CD4-positive, alpha-beta T cell treated with Interleukin-17A for 4 hours (primary cell): ENCODE results near the gene VCAN.

Source experiments
- DNase-seq: peaks from one replicate; pipeline ENCODE4 v3.0.0-alpha.2; 2020; ENCODE audit warnings: mixed read lengths

Gene VCAN

DNA sequence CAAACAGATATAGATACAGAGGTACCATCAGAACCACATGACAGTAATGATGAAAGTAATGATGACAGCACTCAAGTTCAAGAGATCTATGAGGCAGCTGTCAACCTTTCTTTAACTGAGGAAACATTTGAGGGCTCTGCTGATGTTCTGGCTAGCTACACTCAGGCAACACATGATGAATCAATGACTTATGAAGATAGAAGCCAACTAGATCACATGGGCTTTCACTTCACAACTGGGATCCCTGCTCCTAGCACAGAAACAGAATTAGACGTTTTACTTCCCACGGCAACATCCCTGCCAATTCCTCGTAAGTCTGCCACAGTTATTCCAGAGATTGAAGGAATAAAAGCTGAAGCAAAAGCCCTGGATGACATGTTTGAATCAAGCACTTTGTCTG lies 69.2 kb downstream of the VCAN start:
- DNase-seq, result no peak

DNA sequence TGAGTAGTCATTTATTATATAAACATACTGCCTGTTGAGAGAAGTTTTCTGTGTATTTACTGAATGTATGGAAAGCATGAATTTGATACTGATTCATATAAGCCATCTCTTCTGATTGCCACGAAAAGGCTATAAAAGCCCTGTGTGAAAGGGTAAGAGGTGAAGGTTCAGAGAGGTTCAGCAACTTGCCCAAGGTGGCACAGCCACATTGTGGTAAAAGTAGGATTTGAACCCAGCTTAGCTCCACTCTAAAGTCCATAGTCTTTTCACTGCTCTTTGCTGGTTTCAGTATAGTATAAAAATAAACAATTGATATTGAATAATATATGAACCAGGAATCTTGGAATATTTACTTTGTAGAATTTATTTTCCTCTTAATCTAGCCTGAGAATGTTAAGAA lies 71.3 kb downstream of the VCAN start:
- DNase-seq, result no peak

DNA sequence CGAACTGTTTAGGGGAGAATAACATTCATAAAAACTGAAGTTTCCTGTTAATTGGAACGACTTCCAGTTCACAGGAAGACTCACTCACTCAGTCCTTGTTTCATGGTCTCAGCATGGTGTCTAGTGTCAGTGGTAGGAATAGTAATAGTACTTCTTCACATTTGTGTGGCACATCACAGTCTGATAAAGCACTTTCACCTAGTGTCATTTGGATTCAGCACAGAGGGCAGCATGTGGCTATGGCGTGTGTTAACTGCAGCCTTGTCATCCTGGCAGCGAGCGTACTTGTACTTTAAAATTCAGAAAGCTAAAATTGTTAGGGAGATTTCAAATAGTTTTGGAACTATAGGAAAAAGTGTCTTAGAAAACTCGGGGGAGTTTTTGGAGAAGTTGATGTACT lies 72.4 kb downstream of the VCAN start:
- no peak for DNase-seq

DNA sequence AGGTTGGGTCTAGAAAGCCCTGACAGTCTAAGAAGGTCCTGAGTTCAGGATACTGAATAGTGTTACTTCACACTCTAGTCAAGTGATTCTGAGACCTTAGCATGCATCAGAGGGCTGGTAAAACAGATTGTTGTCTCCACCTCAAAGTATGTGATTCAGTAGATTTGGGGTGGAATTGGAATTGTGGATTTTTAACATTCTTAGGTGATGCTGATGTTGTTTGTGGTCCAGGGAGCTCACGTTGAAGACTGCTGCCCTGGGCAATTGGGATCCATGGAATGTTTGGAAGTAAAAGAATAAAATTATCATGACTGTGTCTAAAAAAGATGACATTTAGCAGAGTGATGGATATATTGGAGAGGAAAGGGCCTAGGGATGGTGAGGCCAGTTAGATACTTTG lies 75.6 kb downstream of the VCAN start:
- no peak for DNase-seq

DNA sequence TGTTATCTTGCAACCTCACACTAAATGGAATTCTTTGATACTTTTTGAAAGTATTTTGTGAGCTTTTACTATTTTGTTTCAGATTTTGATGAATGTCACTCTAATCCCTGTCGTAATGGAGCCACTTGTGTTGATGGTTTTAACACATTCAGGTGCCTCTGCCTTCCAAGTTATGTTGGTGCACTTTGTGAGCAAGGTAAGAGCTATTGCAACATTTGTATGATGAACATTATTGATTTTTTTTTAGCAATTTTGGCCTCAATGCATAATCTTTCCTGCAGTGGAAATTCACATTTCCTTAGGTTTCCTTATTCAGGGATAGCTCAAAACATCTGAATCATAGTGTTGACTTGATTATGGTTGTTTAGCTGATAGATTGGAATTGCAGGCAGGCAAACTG lies 76.3 kb downstream of the VCAN start:
- no peak for DNase-seq

DNA sequence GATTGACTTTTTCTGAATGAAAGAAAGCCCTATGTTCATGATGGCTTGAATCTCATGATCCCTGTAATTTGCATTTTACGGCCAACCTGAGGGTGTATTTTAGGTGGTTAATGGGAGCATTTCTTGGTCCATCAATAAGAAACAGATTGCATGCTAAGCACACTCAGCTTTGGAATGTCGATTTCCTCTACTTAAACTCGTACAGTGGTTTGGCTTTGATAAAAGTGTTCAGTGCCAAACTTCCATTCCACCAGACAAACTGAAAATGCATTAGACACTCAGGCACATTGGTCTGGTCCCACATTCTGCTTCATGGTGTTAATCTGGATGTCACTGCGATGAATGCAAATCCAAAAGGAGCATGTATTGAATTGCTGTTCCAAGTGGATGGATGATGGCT lies 77.0 kb downstream of the VCAN start:
- no peak for DNase-seq

DNA sequence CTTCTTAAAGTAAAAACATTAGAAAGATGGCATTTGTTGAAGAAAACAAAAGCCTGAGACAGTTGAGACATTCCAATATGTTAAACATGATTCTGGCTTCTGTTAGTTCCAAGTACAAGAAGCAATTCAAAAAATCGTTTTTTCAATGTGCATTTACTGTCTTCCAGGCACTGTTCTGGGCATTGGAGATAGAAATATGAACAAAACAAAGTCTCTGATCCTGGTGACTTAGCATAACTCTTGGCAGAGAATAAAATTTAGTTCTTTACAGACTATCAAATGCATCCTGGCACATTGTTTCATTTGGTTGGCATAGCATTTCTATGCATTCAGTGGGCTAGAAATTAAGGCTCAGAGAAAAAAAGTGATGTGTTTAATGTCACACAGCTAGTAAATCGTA lies 77.5 kb downstream of the VCAN start:
- no peak for DNase-seq

DNA sequence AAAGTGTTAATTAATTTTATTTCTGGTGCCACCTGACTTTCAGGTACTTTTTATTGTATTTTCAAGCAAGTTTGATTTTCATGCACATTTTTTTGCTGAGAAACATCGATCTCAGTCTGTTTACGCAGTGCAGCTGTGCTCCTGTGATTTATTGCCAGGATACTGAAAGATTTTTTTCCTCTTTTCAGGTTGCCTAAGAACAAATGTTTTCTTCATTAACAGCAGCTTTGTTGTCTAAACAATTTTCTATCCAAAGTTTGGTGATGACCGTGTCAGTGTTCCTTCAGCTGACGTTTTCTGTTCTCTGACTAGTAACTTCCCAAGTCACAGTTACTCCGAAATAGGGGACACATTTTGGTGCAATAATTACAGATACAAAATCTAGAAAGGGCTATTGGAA lies 78.1 kb downstream of the VCAN start:
- DNase-seq, result no peak

DNA sequence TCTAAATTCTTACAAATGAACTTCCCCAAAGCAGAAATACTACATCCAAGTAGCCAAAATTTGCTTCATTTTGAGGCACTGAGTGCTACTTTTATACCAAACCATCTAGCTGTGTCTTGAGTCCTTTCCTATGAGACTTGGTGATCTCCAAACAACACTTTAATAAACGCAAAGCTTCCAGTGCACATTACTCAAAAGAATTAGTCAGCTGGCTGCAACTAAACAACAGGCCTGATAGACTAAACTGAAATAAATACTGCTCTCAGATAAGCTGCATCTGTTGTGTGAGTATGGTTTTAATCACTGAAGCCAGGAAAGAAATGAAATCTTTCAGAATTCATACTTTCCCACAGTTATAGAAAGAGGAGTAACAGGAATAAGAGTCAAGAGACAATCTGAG lies 80.3 kb downstream of the VCAN start:
- DNase-seq, result no peak

DNA sequence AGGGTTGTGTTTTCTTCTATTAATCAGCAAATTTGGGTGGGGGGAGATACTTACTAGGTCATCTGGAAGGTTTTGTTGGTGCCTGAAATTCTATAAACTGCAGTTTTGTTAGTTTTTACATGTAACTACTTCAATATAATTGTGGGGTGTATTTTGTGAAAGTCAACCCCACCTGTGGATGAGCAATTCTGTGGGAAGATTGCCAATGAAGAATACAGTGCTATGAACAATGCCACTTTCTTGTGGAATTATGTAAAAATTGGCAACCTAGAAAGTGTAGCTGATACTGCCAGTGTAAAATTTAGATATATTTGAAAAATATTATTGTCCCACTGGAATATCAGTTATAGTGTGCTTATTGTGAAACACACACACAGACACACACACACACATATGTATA lies 80.7 kb downstream of the VCAN start:
- DNase-seq, result no peak

DNA sequence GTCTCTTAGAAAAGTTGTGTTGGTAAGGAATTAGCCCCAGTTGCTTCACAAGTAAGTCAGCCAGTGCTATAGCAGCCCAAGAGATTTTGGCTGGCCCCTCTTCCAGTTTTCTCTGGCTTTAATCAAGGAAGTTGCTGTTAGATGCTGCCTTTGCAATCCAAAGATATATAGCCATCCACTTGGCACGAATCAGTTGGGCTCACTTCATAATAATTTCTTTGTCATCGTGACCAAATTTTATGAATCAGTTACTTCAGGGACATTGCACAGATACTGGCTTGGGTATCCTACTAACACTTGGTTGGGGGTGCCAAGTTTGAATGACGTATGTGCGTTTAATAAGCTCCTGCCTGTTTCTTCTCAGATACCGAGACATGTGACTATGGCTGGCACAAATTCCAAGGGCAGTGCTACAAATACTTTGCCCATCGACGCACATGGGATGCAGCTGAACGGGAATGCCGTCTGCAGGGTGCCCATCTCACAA lies 81.5 kb downstream of the VCAN start:
- no peak for DNase-seq

DNA sequence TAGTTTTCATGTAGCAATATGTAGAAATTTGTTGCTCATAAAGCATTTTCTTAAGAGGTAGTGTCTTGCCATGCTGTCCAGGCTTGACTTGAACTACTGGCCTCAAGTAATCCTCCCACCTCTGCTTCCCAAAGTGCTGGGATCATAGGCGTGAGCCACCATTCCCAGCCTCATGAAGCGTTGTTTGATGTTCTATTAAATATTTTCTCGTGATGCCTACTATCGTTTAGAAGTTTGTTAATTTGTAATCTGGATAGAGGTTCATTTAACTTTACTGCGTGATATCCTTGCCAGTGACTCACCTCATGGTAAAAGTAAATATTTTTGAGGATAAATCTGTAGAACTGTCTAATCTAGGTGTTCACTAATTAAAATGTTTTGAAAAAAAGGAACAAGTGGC lies 82.6 kb downstream of the VCAN start:
- DNase-seq, result no peak

DNA sequence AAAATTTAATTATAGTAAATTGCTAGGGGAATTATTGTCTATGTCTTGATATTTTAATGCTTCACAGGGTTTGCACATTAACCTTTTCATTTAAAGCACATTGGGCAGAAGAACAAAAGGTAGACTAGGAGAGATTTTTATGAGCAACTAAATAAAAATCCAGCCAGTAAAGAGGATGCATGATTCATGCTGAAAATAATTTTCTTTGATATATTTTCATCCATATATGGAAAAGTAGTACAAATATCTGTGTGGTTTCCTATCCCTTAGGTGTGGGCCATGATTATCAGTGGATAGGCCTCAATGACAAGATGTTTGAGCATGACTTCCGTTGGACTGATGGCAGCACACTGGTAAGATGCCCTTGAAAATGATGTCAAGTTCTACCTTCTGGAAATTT lies 83.1 kb downstream of the VCAN start:
- DNase-seq, result no peak

DNA sequence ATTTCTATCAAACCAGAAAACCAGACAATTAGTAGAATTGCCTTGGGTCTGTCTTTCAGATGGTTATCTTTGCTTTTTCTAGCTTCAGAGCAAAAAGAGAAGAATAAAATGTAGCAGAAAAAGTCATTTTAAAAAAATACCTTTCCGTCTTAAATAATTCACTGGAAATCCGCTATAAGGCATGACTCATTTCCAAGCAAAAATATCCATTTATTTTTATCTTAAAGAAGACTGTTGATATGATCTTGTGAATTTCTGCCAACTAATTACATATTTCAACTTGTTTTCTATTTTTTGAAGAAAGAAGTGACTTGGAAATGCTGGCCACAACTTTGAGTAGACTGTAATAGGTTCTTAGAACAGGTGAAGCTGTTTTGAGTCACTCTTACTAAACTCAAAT lies 83.7 kb downstream of the VCAN start:
- DNase-seq, result no peak

DNA sequence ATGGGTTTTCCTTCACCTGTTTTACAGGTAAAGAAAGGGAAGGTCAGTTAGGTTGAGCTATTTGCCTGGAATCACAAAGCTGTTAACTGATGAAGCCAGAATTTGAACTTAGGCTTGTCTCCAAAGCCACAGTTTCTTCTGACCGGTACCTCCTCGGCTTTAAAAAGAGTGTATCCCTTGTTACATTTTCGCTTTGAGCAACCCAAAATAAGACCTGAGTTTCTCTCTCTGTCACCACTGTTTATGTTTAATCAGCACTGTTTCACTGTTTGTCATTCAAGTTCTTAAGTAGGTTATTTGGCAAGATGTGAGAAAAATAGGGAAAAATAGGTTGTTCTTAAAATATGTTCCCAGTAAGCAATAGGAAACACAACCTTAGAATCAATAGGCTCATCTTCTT lies 84.6 kb downstream of the VCAN start:
- DNase-seq, result no peak

DNA sequence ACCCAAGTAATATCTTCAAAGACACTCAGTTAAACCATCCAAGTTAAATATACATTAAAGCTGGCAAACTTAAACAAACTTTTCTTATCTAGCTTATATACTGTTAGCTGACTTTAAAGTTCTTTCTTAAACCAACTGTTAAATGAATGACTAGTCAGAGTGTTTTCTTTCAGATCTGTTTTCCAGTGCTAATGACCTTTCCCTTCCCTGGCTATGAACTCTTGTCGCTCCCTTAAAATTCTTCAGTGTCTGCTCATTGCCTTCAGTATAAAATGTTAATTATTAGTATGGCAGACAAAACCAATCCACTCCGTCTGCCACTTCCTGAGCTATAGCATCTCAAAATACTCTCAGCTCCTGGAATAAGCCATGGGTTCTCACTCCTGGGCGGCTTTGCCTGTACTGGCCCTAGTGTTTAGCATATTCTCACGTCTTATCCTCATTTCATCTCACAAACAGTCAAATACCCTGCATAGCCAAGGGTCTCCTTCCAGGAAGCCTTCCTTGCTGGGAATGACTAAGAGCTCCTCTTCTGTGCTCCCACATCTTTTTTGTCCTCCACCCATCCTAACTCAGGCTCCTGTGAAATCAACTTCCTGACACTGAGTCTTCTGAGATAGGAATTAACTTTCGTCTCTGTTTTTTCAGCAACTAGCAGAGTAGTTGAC lies 87.7 kb downstream of the VCAN start:
- no peak for DNase-seq

DNA sequence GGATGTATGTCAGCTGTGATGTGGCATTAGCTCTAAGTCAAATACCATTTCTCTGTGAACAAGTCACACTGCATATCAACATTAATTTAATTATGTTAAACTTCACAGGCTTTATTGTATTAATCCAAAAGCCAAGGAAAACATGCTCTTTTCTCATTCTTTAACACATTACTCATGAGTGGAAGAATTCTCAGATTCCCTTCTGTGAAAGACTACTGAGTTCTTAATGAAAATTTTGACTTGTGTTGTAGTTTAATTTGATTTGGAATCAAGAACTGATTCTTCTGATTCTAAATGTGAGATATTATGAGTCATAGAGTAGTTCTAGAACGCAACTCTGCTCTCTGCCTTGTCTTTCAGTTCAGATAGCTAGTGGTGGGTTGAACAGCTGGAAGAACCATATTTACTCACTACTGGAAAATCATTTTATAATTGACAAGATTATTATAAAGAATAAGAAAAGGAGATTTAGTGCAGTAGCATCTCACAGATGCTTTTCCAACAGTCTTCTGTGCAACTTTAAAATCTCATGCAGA lies 90.6 kb downstream of the VCAN start:
- DNase-seq, result no peak

DNA sequence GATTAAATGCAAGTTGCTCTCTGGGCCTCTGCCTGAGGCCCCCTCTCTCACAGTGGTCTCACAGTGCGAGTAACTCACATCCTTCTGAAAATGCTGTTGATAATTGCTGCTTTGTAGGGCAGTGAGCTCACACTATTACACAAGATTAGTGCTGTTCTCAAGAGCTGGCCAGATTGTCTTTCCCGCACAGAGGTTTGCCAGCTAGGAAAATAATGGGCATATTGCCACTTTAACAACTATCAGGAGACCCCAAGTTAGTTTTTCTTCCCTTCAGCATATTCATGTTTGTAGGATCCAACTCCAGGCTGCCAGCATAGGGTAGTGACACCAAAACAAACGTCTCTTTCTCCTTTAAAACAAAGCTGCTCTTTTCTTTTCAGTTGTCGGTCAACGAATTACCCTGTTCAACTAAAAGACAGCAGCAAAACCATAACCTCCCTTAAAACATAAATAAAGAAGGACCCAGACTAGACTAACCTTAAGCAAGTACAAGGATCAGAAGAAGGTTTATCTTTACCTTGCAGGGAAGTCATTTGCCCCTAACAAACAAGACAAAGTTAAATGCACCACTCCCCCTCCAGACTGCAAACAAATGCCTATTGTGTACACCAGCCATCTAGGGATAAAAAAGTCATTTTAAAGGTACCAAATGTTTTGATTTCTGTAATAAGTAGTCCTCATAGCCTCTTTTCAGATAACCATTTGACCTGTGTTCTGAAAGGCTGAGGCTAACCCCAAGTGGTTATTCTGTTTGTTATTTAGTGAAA lies 91.4 kb downstream of the VCAN start:
- DNase-seq, result no peak

DNA sequence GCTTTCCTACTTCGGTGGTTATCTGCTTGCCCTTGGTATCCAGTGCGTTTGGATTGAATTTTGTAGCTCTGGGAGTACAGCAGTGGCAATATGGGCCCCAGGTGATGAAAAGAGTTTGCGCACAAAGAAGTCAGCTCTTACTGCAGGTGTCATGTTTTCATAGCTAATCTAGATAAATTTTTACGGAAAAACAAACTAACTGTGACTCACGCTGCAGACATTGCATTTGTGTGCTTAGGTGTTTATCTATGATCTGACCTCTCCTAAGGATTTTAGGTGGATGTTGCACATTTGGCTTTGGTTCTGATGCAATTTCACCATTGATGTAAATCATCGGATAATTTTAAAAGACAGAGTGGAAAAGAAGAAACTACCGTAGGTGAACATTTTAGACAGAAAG lies 92.1 kb downstream of the VCAN start:
- no peak for DNase-seq

DNA sequence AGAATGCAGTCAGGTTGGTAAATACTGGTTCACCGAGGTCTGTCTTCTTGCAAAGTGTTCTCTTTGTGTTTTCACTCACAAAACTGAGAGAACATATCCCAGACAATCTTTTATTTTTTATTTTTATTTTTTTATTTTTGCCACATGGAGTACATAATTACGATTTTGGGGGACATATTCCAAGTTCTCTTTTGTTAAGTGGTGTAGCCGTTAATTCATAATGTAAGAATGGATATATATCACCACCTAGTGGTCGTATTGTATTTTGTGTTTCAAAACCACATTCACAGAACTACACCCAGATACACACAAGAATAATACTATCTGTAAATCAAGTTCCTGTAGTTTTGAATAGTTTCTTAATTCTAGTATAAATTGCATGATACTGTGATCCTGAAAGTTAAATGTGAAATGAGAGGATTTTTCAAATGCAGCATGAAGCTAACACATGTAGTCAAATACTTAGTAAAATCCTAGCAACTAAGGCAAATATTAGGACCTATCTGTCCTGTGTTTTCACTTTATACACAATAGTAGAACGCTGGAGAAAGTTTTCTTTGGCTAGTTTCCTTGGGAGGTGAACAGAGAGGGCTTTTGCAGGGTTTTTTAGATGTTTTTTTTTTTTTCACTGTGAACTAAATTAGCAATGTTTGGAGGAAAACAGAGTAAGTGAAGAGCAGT lies 92.7 kb downstream of the VCAN start:
- no peak for DNase-seq

DNA sequence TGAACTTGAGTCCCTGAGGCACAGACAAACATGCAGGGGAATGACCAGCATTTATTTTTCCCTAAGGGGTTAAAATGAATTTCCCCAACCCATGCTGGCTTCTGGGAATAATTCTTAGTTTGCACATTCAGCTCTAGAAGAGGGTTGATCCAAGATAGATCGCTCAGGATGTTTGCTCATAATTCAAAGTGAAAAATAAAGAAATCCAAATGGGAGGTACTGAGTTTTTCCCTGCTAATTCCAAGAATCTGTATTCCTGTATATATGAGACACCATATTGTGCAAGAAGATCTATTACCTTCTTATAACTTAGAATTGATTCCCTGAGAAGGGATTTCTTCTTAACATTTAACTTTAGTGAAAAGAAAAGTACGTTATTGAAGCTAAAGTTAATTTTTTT lies 96.2 kb downstream of the VCAN start:
- no peak for DNase-seq

DNA sequence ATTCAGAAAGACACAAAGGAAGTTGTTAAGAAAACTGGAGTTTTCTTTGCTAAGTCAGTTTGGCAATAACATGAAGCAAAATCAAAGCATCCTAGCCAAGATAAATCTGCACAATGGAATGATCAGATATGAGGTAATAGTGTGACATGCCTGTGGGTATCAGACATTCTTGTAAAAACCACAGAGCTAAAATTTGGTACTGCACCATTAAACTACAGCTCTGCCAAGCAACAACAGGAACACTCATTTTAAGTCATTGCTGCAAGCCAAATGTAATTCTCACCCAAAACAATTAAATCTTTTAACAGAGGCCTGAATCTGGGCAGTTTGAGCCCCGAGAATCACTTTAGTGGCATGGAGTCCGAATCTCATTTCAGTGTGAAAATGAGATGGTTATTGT lies 96.6 kb downstream of the VCAN start:
- DNase-seq, result no peak

DNA sequence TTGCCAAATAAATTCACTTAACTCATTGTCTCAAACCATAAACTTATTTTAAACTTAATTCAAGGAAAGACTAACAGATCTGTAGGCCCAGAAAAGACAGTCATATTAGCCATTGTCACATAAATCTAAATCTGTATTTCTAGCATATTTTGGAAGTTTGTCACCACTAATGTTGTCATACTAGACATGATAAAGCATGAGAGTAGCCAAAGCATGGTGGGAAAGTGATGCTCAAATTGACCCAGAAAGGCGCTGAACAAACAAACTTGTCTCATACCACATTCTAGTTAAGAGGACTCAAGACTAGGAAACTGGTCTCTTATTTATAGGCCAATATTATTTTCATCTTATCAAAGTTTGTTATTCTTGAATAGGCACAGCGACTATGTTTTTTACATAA lies 99.4 kb downstream of the VCAN start:
- DNase-seq, result no peak

DNA sequence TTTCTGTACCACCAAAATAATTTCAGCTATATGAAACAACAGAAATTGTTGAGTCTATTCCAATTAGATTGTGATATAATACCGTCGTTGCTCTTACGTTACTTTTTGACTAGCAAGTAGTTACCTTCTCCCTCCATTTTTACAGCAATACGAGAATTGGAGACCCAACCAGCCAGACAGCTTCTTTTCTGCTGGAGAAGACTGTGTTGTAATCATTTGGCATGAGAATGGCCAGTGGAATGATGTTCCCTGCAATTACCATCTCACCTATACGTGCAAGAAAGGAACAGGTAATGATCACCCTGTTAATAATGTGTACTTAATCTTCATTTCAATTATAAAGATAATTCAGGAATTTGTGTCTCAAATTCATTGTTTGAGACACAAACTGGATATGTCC lies 100.7 kb downstream of the VCAN start:
- DNase-seq, result no peak
